ENCODE results near the gene TMUB2. TPM values are rescaled to one million over a fixed set of nuclear protein-coding genes. Genes with fewer than 3 reads are reported as not detected.
A peak's percentile ranks its signal among the peaks of the same experiment; 100 is the strongest.

TMUB2 gene
- total RNA-seq, 1 donor, result 20.4 TPM

GRCh38 chr17:44191941-44192496 is 5.2 kb downstream of the TMUB2 start:
- no peaks in the 10 kb centered on the region for H3K27me3 ChIP-seq (ENCODE audit: insufficient read depth, low read length)
- no peak overlapping the region for H3K4me3 ChIP-seq (ENCODE audit: low read length)
- H3K4me1 ChIP-seq (ENCODE audit: insufficient read depth, low read length), result peaks cover 25% of the 10 kb centered on the region
- H3K9me3 ChIP-seq (ENCODE audit: low read depth, low read length), result no peaks in the 10 kb centered on the region

- H3K27me3 ChIP-seq (ENCODE audit: insufficient read depth, low read length), result no peaks in the 10 kb centered on the region
- H3K4me1 ChIP-seq (ENCODE audit: insufficient read depth, low read length), result peaks cover 28% of the 10 kb centered on the region
- no peak overlapping the region for H3K4me3 ChIP-seq (ENCODE audit: low read length)
- no peaks in the 10 kb centered on the region for H3K9me3 ChIP-seq (ENCODE audit: low read depth, low read length)
Measured at GRCh38 chr17:44192750-44193149, 6.0 kb downstream of the TMUB2 start.

DNA sequence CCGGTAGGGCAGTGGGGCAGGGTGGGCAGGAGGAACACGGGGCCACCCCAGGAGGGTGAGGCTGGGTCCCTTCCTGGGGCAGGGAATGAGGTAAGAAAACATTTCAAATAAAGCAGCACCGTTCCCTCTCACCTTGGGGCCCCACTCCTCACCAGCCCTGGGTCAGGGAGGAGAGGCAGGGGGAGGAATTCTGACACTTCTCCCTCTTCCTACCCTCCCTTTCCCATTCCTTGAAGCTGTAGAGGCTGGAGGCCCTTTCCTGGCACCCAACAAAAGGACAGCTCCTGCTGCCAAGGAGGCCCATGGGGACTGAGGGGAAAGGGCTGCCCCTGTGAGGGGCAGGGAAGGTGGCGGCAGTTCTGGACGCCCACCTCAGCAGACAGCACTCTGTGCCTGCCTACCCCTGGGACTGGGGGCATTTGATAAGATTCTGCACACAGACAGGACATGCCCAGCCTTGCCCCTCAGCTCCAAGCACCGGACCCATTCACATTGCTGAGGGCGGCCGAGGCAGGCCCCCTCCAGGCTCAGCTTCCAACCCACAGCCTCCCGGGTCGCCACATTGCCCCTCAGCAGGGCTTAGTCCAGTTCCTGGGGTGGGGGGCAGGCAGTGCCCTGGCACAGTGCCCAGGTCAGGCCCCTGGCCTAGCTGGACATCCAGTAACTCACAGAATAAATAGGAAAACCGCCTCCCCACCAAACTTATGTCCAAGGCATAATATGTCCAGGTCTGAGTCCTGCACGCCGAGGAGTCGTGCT is 6.7 kb downstream of the TMUB2 start:
- peaks cover 28% of the 10 kb centered on the region for H3K4me1 ChIP-seq (ENCODE audit: insufficient read depth, low read length)
- H3K9me3 ChIP-seq (ENCODE audit: low read depth, low read length), result no peaks in the 10 kb centered on the region
- H3K27me3 ChIP-seq (ENCODE audit: insufficient read depth, low read length), result no peaks in the 10 kb centered on the region
- no peak overlapping the region for H3K4me3 ChIP-seq (ENCODE audit: low read length)

DNA sequence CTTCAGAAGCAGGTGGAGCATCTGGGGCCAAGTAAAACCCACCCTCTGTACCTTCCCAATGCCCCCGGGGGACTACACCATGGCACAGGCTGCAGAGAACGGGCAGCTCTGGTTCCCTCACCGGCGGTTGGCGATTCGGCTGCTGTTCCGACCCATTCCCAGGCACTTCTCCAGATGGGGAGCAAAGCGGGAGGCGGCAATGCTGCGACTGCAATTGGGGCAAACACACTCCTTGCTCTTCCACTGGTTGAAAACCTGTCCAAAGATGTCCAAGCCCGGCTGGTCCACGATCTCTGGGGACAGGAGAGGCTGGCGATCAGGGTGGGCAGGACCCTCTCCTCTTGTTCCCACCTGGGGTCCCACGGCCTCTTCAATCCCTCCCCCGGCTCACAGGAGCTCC is 10.3 kb downstream of the TMUB2 start:
- Histone ChIP-seq H3K4me3 (ENCODE audit: low read length) (no peak overlapping the region), H3K9me3 (ENCODE audit: low read depth, low read length) (no peaks in the 10 kb centered on the region), H3K4me1 (ENCODE audit: insufficient read depth, low read length) (peaks cover 33% of the 10 kb centered on the region), H3K27me3 (ENCODE audit: insufficient read depth, low read length) (no peaks in the 10 kb centered on the region)

- no peaks in the 10 kb centered on the region for H3K27me3 ChIP-seq (ENCODE audit: insufficient read depth, low read length)
Measured at GRCh38 chr17:44197980-44198720, 11.4 kb downstream of the TMUB2 start.

DNA sequence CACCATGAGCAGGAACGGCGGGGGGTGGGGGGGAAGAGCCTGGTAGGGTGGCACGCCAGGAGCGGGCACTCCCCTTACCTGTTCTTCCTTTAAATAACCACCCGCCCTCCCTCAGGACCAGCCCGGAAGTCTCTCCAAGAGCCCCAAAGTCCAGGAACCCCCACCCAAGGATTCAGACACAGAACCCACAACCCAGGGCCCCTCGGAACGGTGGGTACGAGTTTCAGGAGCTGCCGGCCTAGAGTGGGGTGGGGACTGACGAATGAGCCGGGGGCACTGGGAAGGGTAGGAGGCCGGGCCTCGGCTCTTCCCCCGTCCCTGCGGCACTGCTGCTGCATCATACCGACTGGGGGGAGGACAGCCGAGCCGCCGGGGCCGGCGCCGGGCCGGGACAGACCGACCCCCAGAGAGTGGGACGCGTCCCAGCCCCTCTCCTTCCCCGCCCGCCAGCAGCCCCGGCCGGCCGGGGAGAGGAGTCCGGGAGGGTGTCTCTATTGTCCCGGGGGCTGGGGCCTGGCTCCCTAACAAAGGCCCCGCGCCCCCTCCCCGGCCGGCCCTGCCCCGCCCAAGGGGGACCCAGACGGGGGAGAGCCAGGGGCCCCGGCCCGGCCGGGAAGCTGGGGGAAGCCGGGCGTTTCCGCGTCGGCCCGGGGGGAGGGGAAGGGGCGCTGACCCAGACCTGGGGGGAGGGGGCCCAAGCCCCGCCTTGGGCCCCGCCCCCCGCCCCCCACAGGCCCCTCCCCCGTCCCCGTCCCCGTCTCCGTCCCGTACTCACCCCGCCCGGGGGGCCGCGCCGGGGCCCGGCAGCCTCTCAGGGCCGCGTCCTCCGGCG is 12.2 kb downstream of the TMUB2 start:
- Histone ChIP-seq H3K4me3 (ENCODE audit: low read length) (peak overlapping the region; percentile 80), H3K9me3 (ENCODE audit: low read depth, low read length) (no peaks in the 10 kb centered on the region), H3K27me3 (ENCODE audit: insufficient read depth, low read length) (no peaks in the 10 kb centered on the region), H3K4me1 (ENCODE audit: insufficient read depth, low read length) (peaks cover 42% of the 10 kb centered on the region)

More at GRCh38 chr17:44197980-44198720, 11.4 kb downstream of the TMUB2 start:
- Histone ChIP-seq H3K4me1 (ENCODE audit: insufficient read depth, low read length) (peaks cover 34% of the 10 kb centered on the region), H3K4me3 (ENCODE audit: low read length) (peak overlapping the region; percentile 80), H3K9me3 (ENCODE audit: low read depth, low read length) (no peaks in the 10 kb centered on the region)

DNA sequence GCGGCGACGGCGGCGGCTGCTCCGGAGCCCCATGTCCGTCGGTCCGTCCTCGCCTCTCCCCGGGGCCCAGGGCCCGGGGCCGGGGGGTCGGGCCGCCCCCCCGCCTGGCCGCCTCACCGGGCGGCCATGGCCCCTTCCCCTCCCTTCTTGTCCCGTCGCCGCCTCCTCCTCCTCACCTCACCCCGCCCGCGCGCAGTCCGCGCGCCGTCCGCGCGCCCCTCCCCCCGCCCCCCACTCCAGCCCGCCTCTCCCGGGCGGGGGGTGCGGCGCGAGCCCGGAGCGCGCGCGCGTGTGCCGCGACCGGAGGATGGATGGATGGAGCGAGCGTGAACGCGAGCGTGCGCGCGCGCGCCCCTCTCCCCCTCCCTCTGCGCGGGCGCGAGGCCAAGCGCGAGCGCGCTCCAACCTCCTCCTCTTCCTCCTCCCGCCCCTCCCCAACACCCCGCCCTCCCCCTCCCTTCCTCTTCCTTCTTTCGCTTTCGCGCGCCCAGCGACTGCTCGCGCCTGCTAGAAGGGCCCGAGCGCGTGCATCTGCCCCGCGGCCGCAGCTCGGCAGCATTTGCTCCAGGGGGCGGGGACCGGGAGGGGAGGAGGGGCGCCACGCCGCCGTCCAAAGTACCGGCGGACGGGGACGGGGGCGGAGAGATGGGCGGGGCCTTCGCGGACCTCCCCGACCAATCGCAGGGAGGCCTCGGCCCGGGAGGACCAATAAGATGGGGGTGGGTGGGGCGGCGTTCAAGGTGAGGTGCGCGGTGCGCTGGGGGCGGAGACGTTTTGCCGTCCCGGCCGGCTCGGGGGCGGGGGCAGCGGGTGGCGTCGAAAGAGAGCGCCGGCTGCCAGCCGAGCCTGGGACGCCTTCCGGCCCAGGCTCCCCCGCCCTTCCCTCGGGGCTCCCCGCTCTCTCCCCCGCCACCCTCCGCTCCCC is 13.0 kb downstream of the TMUB2 start, which contains the start of gene ATXN7L3:
Gene ATXN7L3, minus strand, starts transcription at position 332 of the 925 bp plus-strand sequence. CDS start 1,814 bp downstream, outside the sequence.
- H3K4me3 ChIP-seq (ENCODE audit: low read length), result peak within 1 kb of the TSS; percentile 80
- H3K27me3 ChIP-seq (ENCODE audit: insufficient read depth, low read length), result no peaks in the 10 kb centered on the region
- H3K9me3 ChIP-seq (ENCODE audit: low read depth, low read length), result no peaks in the 10 kb centered on the region
- H3K4me1 ChIP-seq (ENCODE audit: insufficient read depth, low read length), result peaks cover 51% of the 10 kb centered on the region

DNA sequence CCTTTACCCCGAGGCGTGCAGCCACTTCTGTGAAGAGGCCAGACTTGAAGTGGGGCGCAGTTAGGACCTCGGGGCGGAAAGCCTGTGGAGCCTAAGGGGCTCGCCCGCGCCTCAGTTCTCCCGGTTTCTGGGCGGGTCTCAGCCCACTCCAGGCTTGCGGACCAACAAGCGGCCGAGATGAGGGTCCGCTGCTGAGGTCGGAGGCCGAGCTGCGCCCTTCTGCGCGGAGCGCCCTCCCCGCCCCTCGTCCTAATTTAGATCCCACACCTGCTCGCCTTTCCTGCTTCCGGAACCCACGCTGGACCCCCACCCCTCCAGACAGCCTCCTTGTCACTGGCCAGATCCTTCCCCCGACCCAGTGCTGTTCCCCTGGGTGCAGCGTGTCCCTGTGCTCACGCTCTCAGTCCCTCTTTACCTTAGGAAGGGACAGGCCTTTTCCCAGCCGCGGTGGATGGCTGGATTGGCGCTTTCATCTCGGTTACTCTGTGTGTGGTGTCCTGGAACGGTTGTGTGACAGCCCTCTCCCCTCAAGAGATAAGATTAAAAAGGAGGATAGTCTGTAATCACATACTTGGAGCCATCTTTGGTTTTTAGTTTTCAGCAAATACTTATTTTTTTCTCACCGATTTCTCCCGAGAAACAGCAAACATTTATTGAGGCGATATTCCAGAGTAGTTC is 13.8 kb downstream of the TMUB2 start:
- peaks cover 54% of the 10 kb centered on the region for H3K4me1 ChIP-seq (ENCODE audit: insufficient read depth, low read length)
- no peaks in the 10 kb centered on the region for H3K27me3 ChIP-seq (ENCODE audit: insufficient read depth, low read length)
- no peaks in the 10 kb centered on the region for H3K9me3 ChIP-seq (ENCODE audit: low read depth, low read length)
- H3K4me3 ChIP-seq (ENCODE audit: low read length), result peak overlapping the region; percentile 63

DNA sequence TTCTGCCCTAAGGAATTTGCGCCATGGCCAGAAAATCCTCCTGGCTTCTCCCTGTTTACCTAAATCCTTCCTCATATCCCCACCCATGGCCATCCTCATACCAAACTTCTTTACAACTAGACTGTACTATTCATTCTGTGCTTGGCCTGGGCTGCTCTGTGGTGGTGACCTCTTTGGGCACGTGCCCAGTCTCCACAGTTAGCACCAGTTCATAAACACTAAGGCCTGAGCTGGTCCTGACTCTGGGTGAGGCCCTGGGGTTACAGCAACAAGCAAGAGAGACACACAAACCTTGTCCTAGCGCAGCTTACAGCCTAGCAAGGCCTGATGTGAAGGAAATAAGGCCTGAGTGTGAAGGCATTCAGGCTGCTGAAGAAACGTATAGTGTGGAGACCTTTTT is 16.0 kb downstream of the TMUB2 start:
- no peaks in the 10 kb centered on the region for H3K27me3 ChIP-seq (ENCODE audit: insufficient read depth, low read length)
- H3K4me1 ChIP-seq (ENCODE audit: insufficient read depth, low read length), result peaks cover 46% of the 10 kb centered on the region
- H3K4me3 ChIP-seq (ENCODE audit: low read length), result no peak overlapping the region
- no peaks in the 10 kb centered on the region for H3K9me3 ChIP-seq (ENCODE audit: low read depth, low read length)

- Histone ChIP-seq H3K4me1 (ENCODE audit: insufficient read depth, low read length) (peaks cover 45% of the 10 kb centered on the region), H3K4me3 (ENCODE audit: low read length) (no peak overlapping the region), H3K9me3 (ENCODE audit: low read depth, low read length) (no peaks in the 10 kb centered on the region)
Measured at GRCh38 chr17:44203731-44204440, 17.1 kb downstream of the TMUB2 start.

GRCh38 chr17:44204441-44204882 is 17.7 kb downstream of the TMUB2 start:
- Histone ChIP-seq H3K9me3 (ENCODE audit: low read depth, low read length) (no peaks in the 10 kb centered on the region), H3K27me3 (ENCODE audit: insufficient read depth, low read length) (no peaks in the 10 kb centered on the region), H3K4me3 (ENCODE audit: low read length) (no peak overlapping the region), H3K4me1 (ENCODE audit: insufficient read depth, low read length) (peaks cover 51% of the 10 kb centered on the region)

More at GRCh38 chr17:44203731-44204440, 17.1 kb downstream of the TMUB2 start:
- H3K27me3 ChIP-seq (ENCODE audit: insufficient read depth, low read length), result no peaks in the 10 kb centered on the region

- Histone ChIP-seq H3K27me3 (ENCODE audit: insufficient read depth, low read length) (no peaks in the 10 kb centered on the region), H3K4me1 (ENCODE audit: insufficient read depth, low read length) (peaks cover 60% of the 10 kb centered on the region), H3K9me3 (ENCODE audit: low read depth, low read length) (no peaks in the 10 kb centered on the region), H3K4me3 (ENCODE audit: low read length) (no peak overlapping the region)
Measured at GRCh38 chr17:44205962-44206824, 19.4 kb downstream of the TMUB2 start.

Data from mononuclear cell (primary cell).